ENCODE data around the gene FGF23. TPM values are rescaled to one million over a fixed set of nuclear protein-coding genes. Genes with fewer than 3 reads are reported as not detected.

FGF23 gene
- total and polyA plus RNA-seq, 2 donors, result 0.05 to 0.27 TPM

Other genes with a start within 250 kb of the FGF23 start
- gene CCND2, start 106.0 kb downstream of the FGF23 start, total RNA-seq, result 53.6 TPM
- gene CCND2, start 106.0 kb downstream of the FGF23 start, polyA plus RNA-seq, result 16.0 TPM
- 9.7 TPM for gene TIGAR, start 58.5 kb downstream of the FGF23 start, total RNA-seq
- gene TIGAR, start 58.5 kb downstream of the FGF23 start, polyA plus RNA-seq, result 10.7 TPM
- not detected for gene FGF6, start 66.1 kb upstream of the FGF23 start, total RNA-seq
- not detected for gene FGF6, start 66.1 kb upstream of the FGF23 start, polyA plus RNA-seq
- 39.5 TPM for gene RAD51AP1, start 159.2 kb upstream of the FGF23 start, total RNA-seq
- 3.4 TPM for gene RAD51AP1, start 159.2 kb upstream of the FGF23 start, polyA plus RNA-seq
- 61.8 TPM for gene DYRK4, start 182.5 kb upstream of the FGF23 start, total RNA-seq
- 50.5 TPM for gene DYRK4, start 182.5 kb upstream of the FGF23 start, polyA plus RNA-seq

Data from thymus (tissue), 2 donors.